CD8-positive, alpha-beta memory T cell (primary cell): Measurements from ENCODE around the gene VCL. TPM values are rescaled to one million over a fixed set of nuclear protein-coding genes. Genes with fewer than 3 reads are reported as not detected.

Experiments used
- CTCF ChIA-PET: fragments of 350-600 bp; sonication (Branson Sonifier 250); formaldehyde crosslinking; loops from one replicate; lab custom pipeline; 2021; ENCODE audit warnings: antibody characterized with exemption; lab: Charles Lee
- POLR2A ChIA-PET: fragments of 350-600 bp; sonication (Branson Sonifier 250); formaldehyde crosslinking; loops from one replicate; lab custom pipeline; 2021; ENCODE audit warnings: antibody characterized with exemption; lab: Charles Lee
- DNase-seq, 5 donors: peaks; one replicate each; pipeline versions ENCODE4 v3.0.0 to v3.0.0-alpha.2; 2020 to 2022; ENCODE audit warnings: mixed read lengths in 1 of 5
- H3K27ac ChIP-seq: one replicate; pipeline ENCODE4 v1.7.0; 2013; ENCODE audit warnings: low read depth, mild to moderate bottlenecking, low read length, moderate library complexity
- H3K27me3 ChIP-seq: 2 replicates; pipeline ENCODE4 v1.7.0; 2013; ENCODE audit warnings: low read length, mild to moderate bottlenecking; ENCODE audit not compliant: insufficient read depth, poor library complexity, severe bottlenecking
- H3K36me3 ChIP-seq: 2 replicates; pipeline ENCODE4 v1.7.0; 2013; ENCODE audit warnings: mild to moderate bottlenecking, low read length, moderate library complexity; ENCODE audit not compliant: insufficient read depth
- H3K4me1 ChIP-seq: 2 replicates; pipeline ENCODE4 v1.7.0; 2013; ENCODE audit warnings: mild to moderate bottlenecking, low read length, moderate library complexity; ENCODE audit not compliant: insufficient read depth
- H3K4me3 ChIP-seq: 2 replicates; pipeline ENCODE4 v1.7.0; 2013; ENCODE audit warnings: mild to moderate bottlenecking, low read length
- H3K9me3 ChIP-seq: 2 replicates; pipeline ENCODE4 v1.7.0; 2013; ENCODE audit warnings: mild to moderate bottlenecking, low read length
- H3K27ac Mint-ChIP-seq, 8 donors: one replicate each; pipeline ENCODE4 v1.8.0; 2020 to 2021; ENCODE audit warnings: mixed read lengths in 8 of 8, mild to moderate bottlenecking in 6 of 8, inconsistent platforms in 3 of 8, moderate library complexity in 3 of 8
- H3K27me3 Mint-ChIP-seq, 2 donors: one replicate each; pipeline ENCODE4 v1.8.0; 2020 to 2021; ENCODE audit warnings: mixed read lengths in 2 of 2, mild to moderate bottlenecking in 1 of 2, moderate library complexity in 1 of 2
- H3K36me3 Mint-ChIP-seq, 3 donors: one replicate each; pipeline ENCODE4 v1.8.0; 2020 to 2021; ENCODE audit warnings: mixed read lengths in 3 of 3, inconsistent platforms in 1 of 3, mild to moderate bottlenecking in 1 of 3
- H3K4me1 Mint-ChIP-seq, 3 donors: one replicate each; pipeline ENCODE4 v1.8.0; 2020 to 2021; ENCODE audit warnings: mixed read lengths in 3 of 3, inconsistent platforms in 1 of 3, mild to moderate bottlenecking in 1 of 3
- H3K4me3 Mint-ChIP-seq, 7 donors: one replicate each; pipeline ENCODE4 v1.8.0; 2020 to 2021; ENCODE audit warnings: mixed read lengths in 7 of 7, mild to moderate bottlenecking in 6 of 7, moderate library complexity in 4 of 7, inconsistent platforms in 2 of 7
- H3K9me3 Mint-ChIP-seq, 5 donors: one replicate each; pipeline ENCODE4 v1.8.0; 2020 to 2022; ENCODE audit warnings: mixed read lengths in 5 of 5, mild to moderate bottlenecking in 3 of 5, moderate library complexity in 2 of 5, inconsistent platforms in 1 of 5
- polyA plus RNA-seq: library from polyadenylated mRNA; unstranded; fragments of 300-500 nt; fragmentation: Illumina TruSeq; gene quantifications from one replicate; pipeline ENCODE4 v1.2.3, GENCODE V29; 2021
- total RNA-seq, 2 experiments: library from RNA; stranded (reverse); gene quantifications; one replicate each; pipeline ENCODE4 v1.2.3, GENCODE V29; 2021

Gene VCL
- total and polyA plus RNA-seq, 3 experiments from 2014 or later = 30.6 to 43.7 (median 31.2) TPM

DNA sequence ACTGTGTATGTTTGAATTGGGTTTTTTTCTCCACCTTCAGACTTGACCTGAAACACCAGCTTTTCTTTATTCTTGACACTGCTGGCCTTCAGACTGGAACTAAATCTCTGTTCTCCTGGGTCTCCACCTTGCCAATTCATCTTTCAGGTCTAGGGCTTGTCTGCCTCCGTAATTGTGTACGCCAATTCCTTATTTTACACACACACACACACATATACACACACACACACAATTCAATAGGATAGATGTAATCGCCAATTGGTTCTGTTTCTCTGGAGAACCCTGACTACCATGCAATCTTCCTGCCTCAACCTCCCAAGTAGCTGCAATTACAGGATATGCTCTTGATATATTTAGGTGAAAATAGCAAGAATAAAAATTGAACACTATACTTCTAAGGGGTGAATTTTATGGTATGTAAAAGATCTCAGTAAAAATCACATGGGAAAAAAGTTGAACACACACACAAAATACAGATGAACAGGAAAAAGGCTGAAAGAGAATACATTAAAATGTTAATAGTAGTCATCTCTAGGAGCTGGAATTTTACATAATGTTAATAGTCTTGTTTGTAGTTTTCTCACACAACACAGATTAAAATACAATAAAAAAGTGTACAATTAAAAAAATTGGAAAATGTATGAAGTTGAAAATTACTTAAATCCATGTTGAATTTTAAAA, 6.6 kb upstream of the VCL start:
- peak overlapping the region; percentile 43 to 95 (median 70) for H3K27ac Mint-ChIP-seq
- Histone ChIP-seq H3K36me3 (no peaks in the 10 kb centered on the region), H3K27ac (no peak overlapping the region), H3K9me3 (no peaks in the 10 kb centered on the region), H3K4me3 (peak overlapping the region; percentile 6), H3K27me3 (no peaks in the 10 kb centered on the region), H3K4me1 (peaks cover 33% of the 10 kb centered on the region)
- ChIA-PET CTCF (interaction anchor here (1.0 to 3.3 kb wide), 6 partner anchors 34 to 117 kb away, joined by 3 to 16 read pairs (median 4); partner anchors contain the start of gene CAMK2G), POLR2A (interaction anchor here (0.9 to 1.6 kb wide), 5 partner anchors 35 to 212 kb away, joined by 3 to 6 read pairs (median 3); partner anchors contain the start of genes ADK and AP3M1)
- H3K36me3 Mint-ChIP-seq = peaks cover 0 to 3% (median 2%) of the 10 kb centered on the region in 3 donors
- peaks cover 27 to 51% (median 41%) of the 10 kb centered on the region in 3 donors for H3K4me1 Mint-ChIP-seq
- no peaks in the 10 kb centered on the region for H3K9me3 Mint-ChIP-seq
- no peak for DNase-seq
- no peaks in the 10 kb centered on the region for H3K27me3 Mint-ChIP-seq
- peak overlapping the region in 6 of 7 donors; percentile 1 to 71 (median 58) for H3K4me3 Mint-ChIP-seq

DNA sequence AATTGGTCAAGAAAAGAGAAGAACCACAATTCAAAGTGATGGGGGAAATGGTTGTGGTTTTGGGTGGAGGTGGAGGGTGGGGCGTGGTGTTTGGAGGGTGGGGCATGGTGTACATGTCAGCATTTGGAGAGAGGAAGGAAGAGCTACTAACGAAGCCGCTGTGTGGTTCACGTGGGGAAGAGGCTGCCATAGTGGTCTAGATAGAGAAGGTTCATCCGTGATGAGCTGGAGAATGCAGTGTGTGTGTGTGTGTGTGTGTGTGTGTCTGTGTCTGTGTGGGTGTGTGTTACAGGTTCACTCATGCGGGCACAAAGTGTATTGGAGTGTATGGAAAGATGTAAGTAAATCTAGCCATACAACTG, 6.1 kb upstream of the VCL start:
- Mint-ChIP-seq H3K4me1 (peaks cover 27 to 51% (median 41%) of the 10 kb centered on the region in 3 donors), H3K36me3 (peaks cover 0 to 3% (median 2%) of the 10 kb centered on the region in 3 donors), H3K27ac (peak overlapping the region; percentile 30 to 95 (median 70)), H3K27me3 (no peaks in the 10 kb centered on the region), H3K4me3 (peak overlapping the region; percentile 1 to 71 (median 51)), H3K9me3 (no peaks in the 10 kb centered on the region)
- no peaks in the 10 kb centered on the region for H3K9me3 ChIP-seq
- H3K4me1 ChIP-seq = peaks cover 33% of the 10 kb centered on the region
- DNase-seq = peak; percentile 64 to 88 (median 78)
- no peak overlapping the region for H3K27ac ChIP-seq
- no peaks in the 10 kb centered on the region for H3K27me3 ChIP-seq
- peak overlapping the region; percentile 16 for H3K4me3 ChIP-seq
- ChIA-PET CTCF (interaction anchor here (1.0 to 3.3 kb wide), 8 partner anchors 18 to 117 kb away, joined by 3 to 16 read pairs (median 4); partner anchors contain the start of gene CAMK2G), POLR2A (interaction anchor here (0.6 to 1.6 kb wide), 6 partner anchors 17 to 454 kb away, joined by 3 to 6 read pairs (median 3); partner anchors contain the start of genes ADK and AP3M1)
- H3K36me3 ChIP-seq = no peaks in the 10 kb centered on the region

DNA sequence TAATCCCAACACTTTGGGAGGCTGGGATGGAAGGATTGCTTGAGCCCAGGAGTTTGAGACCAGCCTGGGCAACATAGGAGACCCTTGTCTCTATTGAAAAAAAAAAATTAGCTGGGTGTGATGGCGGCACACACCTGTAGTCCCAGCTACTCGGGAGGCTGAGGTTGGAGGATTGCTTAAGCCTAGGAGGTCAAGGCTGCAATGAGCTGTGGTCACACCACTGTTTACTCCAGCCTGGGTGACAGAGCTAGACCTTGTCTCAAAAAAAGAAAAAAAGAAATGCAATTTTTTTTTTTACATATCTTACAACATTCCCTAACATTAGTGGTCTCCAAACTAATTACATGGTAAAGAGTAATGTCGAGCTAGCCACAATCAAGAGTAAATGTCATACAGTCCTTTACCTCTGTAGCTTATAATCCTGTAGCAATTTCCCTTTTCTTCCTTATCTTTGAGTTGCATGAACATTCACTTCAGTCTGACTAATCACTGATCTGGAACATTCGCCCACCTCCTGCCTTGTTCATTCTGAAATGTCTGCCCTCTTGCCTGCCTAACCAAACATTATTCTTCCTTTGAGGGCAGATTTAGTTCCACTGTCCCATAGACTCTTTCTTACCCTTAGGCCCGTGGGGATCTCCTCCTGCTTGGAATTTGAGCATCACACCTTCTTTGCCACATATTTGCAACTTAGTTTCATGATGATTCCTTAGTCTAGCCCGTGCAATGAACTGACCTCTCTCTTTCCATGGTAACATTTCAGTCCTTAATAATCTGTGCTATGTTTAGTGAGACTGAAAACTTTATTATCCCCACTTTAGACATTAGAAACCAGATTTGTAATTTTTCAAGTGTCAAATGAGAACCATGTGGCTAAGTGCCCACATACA, 4.8 kb upstream of the VCL start:
- H3K36me3 ChIP-seq = no peaks in the 10 kb centered on the region
- peaks cover 31 to 53% (median 47%) of the 10 kb centered on the region in 3 donors for H3K4me1 Mint-ChIP-seq
- H3K4me3 Mint-ChIP-seq = peak overlapping the region in 1 of 7 donors; percentile 36
- no peak for DNase-seq
- peaks cover under 1 to 4% (median 2%) of the 10 kb centered on the region in 3 donors for H3K36me3 Mint-ChIP-seq
- H3K27me3 ChIP-seq = no peaks in the 10 kb centered on the region
- no peaks in the 10 kb centered on the region for H3K9me3 ChIP-seq
- H3K4me3 ChIP-seq = no peak overlapping the region
- peak overlapping the region; percentile 39 for H3K27ac ChIP-seq
- ChIA-PET CTCF (interaction anchor here (1.4 to 3.3 kb wide), 5 partner anchors 19 to 114 kb away, joined by 4 to 16 read pairs (median 6); no protein-coding TSS in a partner anchor), POLR2A (no interaction called here)
- peaks cover 37% of the 10 kb centered on the region for H3K4me1 ChIP-seq
- H3K27ac Mint-ChIP-seq = peak overlapping the region in 5 of 8 donors; percentile 19 to 35 (median 30)
- no peaks in the 10 kb centered on the region for H3K9me3 Mint-ChIP-seq
- H3K27me3 Mint-ChIP-seq = no peaks in the 10 kb centered on the region

DNA sequence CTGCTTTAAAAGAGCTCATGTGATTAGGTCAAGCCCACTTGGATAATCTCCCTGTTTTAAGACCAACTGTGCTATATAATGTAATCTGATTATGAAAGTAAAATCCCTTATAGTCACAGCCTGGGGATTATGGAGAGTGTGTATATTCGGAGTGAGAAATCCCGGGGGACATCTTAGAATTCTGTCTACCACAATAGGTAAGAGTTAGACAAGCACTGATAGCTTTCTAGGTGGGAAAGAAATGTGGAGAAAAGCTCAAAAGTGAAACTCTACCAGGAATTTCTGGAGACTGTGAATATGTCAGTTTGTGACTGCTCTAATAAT, 2.9 kb upstream of the VCL start:
- ChIA-PET POLR2A (no interaction called here), CTCF (interaction anchor here (0.9 to 1.1 kb wide), 2 partner anchors 38 to 54 kb away, joined by 3 to 4 read pairs; no protein-coding TSS in a partner anchor)
- no peak for DNase-seq
- Histone ChIP-seq H3K4me1 (peaks cover 48% of the 10 kb centered on the region), H3K27ac (no peak overlapping the region), H3K36me3 (no peaks in the 10 kb centered on the region), H3K27me3 (no peaks in the 10 kb centered on the region), H3K9me3 (no peaks in the 10 kb centered on the region), H3K4me3 (no peak overlapping the region)
- Mint-ChIP-seq H3K36me3 (peaks cover 0 to 7% (median 4%) of the 10 kb centered on the region in 3 donors), H3K4me1 (peaks cover 41 to 60% (median 55%) of the 10 kb centered on the region in 3 donors), H3K4me3 (peak overlapping the region in 1 of 7 donors; percentile 81), H3K9me3 (no peaks in the 10 kb centered on the region), H3K27ac (peak overlapping the region in 2 of 8 donors; percentile 21 to 55), H3K27me3 (no peaks in the 10 kb centered on the region)

DNA sequence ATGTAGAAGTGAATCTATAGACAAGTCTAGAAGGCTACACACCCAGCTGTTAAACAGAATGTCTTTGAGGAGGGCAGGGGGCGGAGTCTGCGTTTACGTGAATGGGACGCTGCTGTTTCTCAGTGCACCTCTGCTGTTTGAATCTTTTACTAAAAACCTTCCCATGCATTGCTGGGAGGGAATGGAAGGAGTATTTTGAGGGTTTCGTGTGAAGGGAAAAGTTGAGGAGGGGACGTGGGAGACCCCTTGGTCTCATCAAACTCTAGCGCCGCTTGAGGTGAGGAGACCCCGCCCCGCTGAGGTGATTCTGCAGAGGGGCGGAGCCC, 492 bp upstream of the VCL start:
- Mint-ChIP-seq H3K27me3 (no peaks in the 10 kb centered on the region), H3K27ac (peak overlapping the region; percentile 31 to 99 (median 96)), H3K4me3 (peak overlapping the region; percentile 84 to 99 (median 96)), H3K4me1 (peaks cover 41 to 66% (median 56%) of the 10 kb centered on the region in 3 donors), H3K36me3 (peaks cover 0 to 7% (median 4%) of the 10 kb centered on the region in 3 donors), H3K9me3 (no peaks in the 10 kb centered on the region)
- H3K36me3 ChIP-seq = no peaks in the 10 kb centered on the region
- H3K4me1 ChIP-seq = peaks cover 44% of the 10 kb centered on the region
- no peak for DNase-seq
- CTCF ChIA-PET = interaction anchor here (0.9 to 1.1 kb wide), 2 partner anchors 41 to 159 kb away, joined by 3 read pairs; no protein-coding TSS in a partner anchor
- H3K9me3 ChIP-seq = no peaks in the 10 kb centered on the region
- no peaks in the 10 kb centered on the region for H3K27me3 ChIP-seq
- POLR2A ChIA-PET = interaction anchor here (1.0 kb wide), 1 partner anchor 180 kb away, joined by 3 read pairs; no protein-coding TSS in a partner anchor
- peak overlapping the region; percentile 94 for H3K27ac ChIP-seq
- peak overlapping the region; percentile 63 for H3K4me3 ChIP-seq

DNA sequence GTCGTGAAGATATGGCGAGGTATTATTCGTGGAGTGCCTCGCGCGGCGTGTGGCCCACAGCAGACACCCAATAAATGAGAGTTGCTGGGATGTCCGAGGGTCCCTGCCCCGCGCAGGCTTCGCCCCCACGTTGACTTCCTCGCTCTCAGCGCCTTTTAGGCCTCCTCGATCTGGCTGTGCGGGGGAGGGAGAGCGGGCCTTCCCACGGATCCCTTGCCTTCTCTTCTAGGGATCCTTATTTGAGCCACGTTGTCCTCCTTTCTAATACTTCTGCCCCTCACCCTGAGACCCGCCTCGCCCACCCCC, 660 bp downstream of the VCL start:
- H3K27me3 ChIP-seq = no peaks in the 10 kb centered on the region
- no peaks in the 10 kb centered on the region for H3K27me3 Mint-ChIP-seq
- no peaks in the 10 kb centered on the region for H3K36me3 ChIP-seq
- H3K9me3 ChIP-seq = no peaks in the 10 kb centered on the region
- no peaks in the 10 kb centered on the region for H3K9me3 Mint-ChIP-seq
- peak overlapping the region; percentile 67 to 96 (median 92) for H3K27ac Mint-ChIP-seq
- H3K36me3 Mint-ChIP-seq = peaks cover 0 to 7% (median 4%) of the 10 kb centered on the region in 3 donors
- ChIA-PET CTCF (interaction anchor here (2.0 kb wide), 1 partner anchor 58 kb away, joined by 8 read pairs; no protein-coding TSS in a partner anchor), POLR2A (no interaction called here)
- DNase-seq = peak in 1 of 5 donors; percentile 46
- peak overlapping the region; percentile 94 for H3K27ac ChIP-seq
- peak overlapping the region; percentile 84 to 99 (median 95) for H3K4me3 Mint-ChIP-seq
- H3K4me3 ChIP-seq = peak overlapping the region; percentile 63
- peaks cover 43 to 65% (median 54%) of the 10 kb centered on the region in 3 donors for H3K4me1 Mint-ChIP-seq
- H3K4me1 ChIP-seq = peaks cover 33% of the 10 kb centered on the region

GRCh38 chr10:73998929-73999691, 1.2 kb downstream of the VCL start:
- Histone ChIP-seq H3K9me3 (no peaks in the 10 kb centered on the region), H3K4me1 (peaks cover 32% of the 10 kb centered on the region), H3K4me3 (peak overlapping the region; percentile 63), H3K27me3 (no peaks in the 10 kb centered on the region), H3K27ac (peak overlapping the region; percentile 94), H3K36me3 (no peaks in the 10 kb centered on the region)
- POLR2A ChIA-PET = interaction anchor here (0.6 to 1.4 kb wide), 3 partner anchors 21 to 236 kb away, joined by 3 to 8 read pairs (median 3); no protein-coding TSS in a partner anchor
- H3K27ac Mint-ChIP-seq = peak overlapping the region; percentile 67 to 96 (median 92)
- CTCF ChIA-PET = interaction anchor here (1.2 to 2.0 kb wide), 2 partner anchors 36 to 58 kb away, joined by 3 to 8 read pairs; no protein-coding TSS in a partner anchor
- no peaks in the 10 kb centered on the region for H3K9me3 Mint-ChIP-seq
- DNase-seq = peak in 2 of 5 donors; percentile 2 to 17
- H3K27me3 Mint-ChIP-seq = no peaks in the 10 kb centered on the region
- H3K4me3 Mint-ChIP-seq = peak overlapping the region; percentile 84 to 99 (median 95)
- H3K36me3 Mint-ChIP-seq = peaks cover 0 to 7% (median 4%) of the 10 kb centered on the region in 3 donors
- peaks cover 42 to 64% (median 52%) of the 10 kb centered on the region in 3 donors for H3K4me1 Mint-ChIP-seq
